SK-N-SH treated with all-trans-retinoic acid at 6 μM for 48 hours (cell line): Measurements from ENCODE around the gene ZBTB43.
A peak's percentile ranks its signal among the peaks of the same experiment; 100 is the strongest.

ENCODE experiments used
- ATAC-seq: fragments of 200-7000 bp; cut with Tn5 transposase; 3 replicates; pipeline ENCODE4 v1.9.1; 2020; ENCODE audit warnings: mild to moderate bottlenecking, moderate library complexity
- BACH2 ChIP-seq: fragments of 250-450 bp; sonication (Bioruptor Pico); IDR thresholded peaks from 2 replicates; pipeline ENCODE4 v1.9.0; 2021; ENCODE audit warnings: mild to moderate bottlenecking, borderline replicate concordance
- CSDC2 ChIP-seq: fragments of 250-450 bp; sonication (Bioruptor Pico); IDR thresholded peaks from 2 replicates; pipeline ENCODE4 v1.5.0; 2020; ENCODE audit warnings: mild to moderate bottlenecking, moderate library complexity
- ESRRG ChIP-seq: fragments of 250-450 bp; sonication (Bioruptor Pico); IDR thresholded peaks from 2 replicates; pipeline ENCODE4 v1.6.1; 2021; ENCODE audit warnings: mild to moderate bottlenecking
- GLIS3 ChIP-seq: fragments of 250-450 bp; sonication (Bioruptor Pico); IDR thresholded peaks from 2 replicates; pipeline ENCODE4 v1.5.0; 2020; ENCODE audit warnings: mild to moderate bottlenecking, moderate library complexity
- ISL1 ChIP-seq: fragments of 250-450 bp; sonication (Bioruptor Pico); IDR thresholded peaks from 2 replicates; pipeline ENCODE4 v2.1.2; 2022; ENCODE audit warnings: mild to moderate bottlenecking, moderate library complexity
- OSR1 ChIP-seq: fragments of 250-450 bp; sonication (Bioruptor Pico); IDR thresholded peaks from 2 replicates; pipeline ENCODE4 v1.8.0; 2022; ENCODE audit warnings: moderate library complexity, mild to moderate bottlenecking, inconsistent platforms
- PPARA ChIP-seq: fragments of 250-450 bp; sonication (Bioruptor Pico); IDR thresholded peaks from 2 replicates; pipeline ENCODE4 v1.5.0; 2020; ENCODE audit warnings: mild to moderate bottlenecking, borderline replicate concordance
- RARB ChIP-seq: fragments of 250-450 bp; sonication (Bioruptor Pico); IDR thresholded peaks from 2 replicates; pipeline ENCODE4 v1.8.0; 2021; ENCODE audit warnings: mild to moderate bottlenecking, moderate library complexity
- SNAI2 ChIP-seq: fragments of 250-450 bp; sonication (Bioruptor Pico); IDR thresholded peaks from 2 replicates; pipeline ENCODE4 v1.5.0; 2020; ENCODE audit warnings: mild to moderate bottlenecking, moderate library complexity
- TCF4 ChIP-seq: fragments of 250-450 bp; sonication (Bioruptor Pico); IDR thresholded peaks from 2 replicates; pipeline ENCODE4 v1.8.0; 2021; ENCODE audit warnings: mild to moderate bottlenecking, moderate library complexity, borderline replicate concordance
- TOX ChIP-seq: fragments of 250-450 bp; sonication (Bioruptor Pico); IDR thresholded peaks from 2 replicates; pipeline ENCODE4 v1.8.0; 2021; ENCODE audit warnings: mild to moderate bottlenecking, moderate library complexity, borderline replicate concordance
- ZC3H10 ChIP-seq: fragments of 250-450 bp; sonication (Bioruptor Pico); IDR thresholded peaks from 2 replicates; pipeline ENCODE4 v1.5.1; 2021; ENCODE audit warnings: mild to moderate bottlenecking, moderate library complexity
- ZFP3 ChIP-seq: fragments of 250-450 bp; sonication (Bioruptor Pico); IDR thresholded peaks from 2 replicates; pipeline ENCODE4 v1.5.0; 2020; ENCODE audit warnings: mild to moderate bottlenecking, moderate library complexity
- ZFP30 ChIP-seq: fragments of 450-650 bp; formaldehyde crosslinking; IDR thresholded peaks from 2 replicates; pipeline ENCODE4 v1.5.0; 2022; ENCODE audit warnings: mild to moderate bottlenecking, moderate library complexity
- ZNF565 ChIP-seq: fragments of 450-650 bp; formaldehyde crosslinking; conservative IDR thresholded peaks from 2 replicates; pipeline ENCODE4 v1.5.0; 2020; ENCODE audit warnings: low read depth, mild to moderate bottlenecking, moderate library complexity
- TF ChIP-seq, protein P1 (sequence below): fragments of 250-450 bp; sonication (Bioruptor Pico); IDR thresholded peaks from 2 replicates; pipeline ENCODE4 v1.8.0; 2020; ENCODE audit warnings: mild to moderate bottlenecking, moderate library complexity, borderline replicate concordance
- TF ChIP-seq, protein P2 (sequence below): fragments of 250-450 bp; sonication (Bioruptor Pico); IDR thresholded peaks from 2 replicates; pipeline ENCODE4 v1.5.1; 2020; ENCODE audit warnings: low read depth, mild to moderate bottlenecking, moderate library complexity
- TF ChIP-seq, protein P3 (sequence below): fragments of 250-450 bp; sonication (Bioruptor Pico); IDR thresholded peaks from 2 replicates; pipeline ENCODE4 v1.8.0; 2021; ENCODE audit warnings: low read depth, mild to moderate bottlenecking, moderate library complexity, borderline replicate concordance
- TF ChIP-seq, protein P4 (sequence below): fragments of 250-450 bp; sonication (Bioruptor Pico); IDR thresholded peaks from 2 replicates; pipeline ENCODE4 v1.5.0; 2020; ENCODE audit warnings: mild to moderate bottlenecking, moderate library complexity

Gene ZBTB43

DNA sequence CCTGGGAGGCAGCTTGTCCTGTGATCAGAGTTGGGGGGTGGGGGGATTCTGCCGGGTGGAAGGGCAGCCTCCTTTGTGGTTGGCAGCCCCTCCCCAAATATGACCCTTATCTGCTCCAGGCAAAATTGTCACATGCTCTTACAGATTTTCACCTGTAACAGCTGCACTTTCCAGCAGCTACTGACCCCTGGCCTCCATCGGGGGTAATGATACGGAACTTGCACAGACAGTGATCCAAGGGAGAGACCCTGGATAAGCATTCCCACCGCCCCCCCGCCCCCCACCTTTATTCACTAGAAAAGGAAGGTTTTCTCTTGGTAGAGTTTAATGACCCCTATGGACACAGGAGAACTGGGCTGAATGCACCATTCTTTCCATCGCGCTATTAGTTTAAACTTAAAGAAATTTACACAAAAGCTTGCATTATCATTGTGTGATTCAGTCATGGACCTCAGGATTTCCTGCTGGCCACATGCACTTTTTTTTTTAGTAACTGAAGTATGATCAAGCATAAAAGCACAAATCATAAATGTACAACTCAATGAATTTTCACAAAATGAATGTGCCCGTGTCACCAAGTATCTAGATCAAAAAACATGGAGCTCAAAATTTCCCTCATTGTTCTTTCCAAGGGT lies 44.9 kb downstream of the ZBTB43 start:
- ATAC-seq: no peak
- no peak for TF ChIP-seq PPARA

DNA sequence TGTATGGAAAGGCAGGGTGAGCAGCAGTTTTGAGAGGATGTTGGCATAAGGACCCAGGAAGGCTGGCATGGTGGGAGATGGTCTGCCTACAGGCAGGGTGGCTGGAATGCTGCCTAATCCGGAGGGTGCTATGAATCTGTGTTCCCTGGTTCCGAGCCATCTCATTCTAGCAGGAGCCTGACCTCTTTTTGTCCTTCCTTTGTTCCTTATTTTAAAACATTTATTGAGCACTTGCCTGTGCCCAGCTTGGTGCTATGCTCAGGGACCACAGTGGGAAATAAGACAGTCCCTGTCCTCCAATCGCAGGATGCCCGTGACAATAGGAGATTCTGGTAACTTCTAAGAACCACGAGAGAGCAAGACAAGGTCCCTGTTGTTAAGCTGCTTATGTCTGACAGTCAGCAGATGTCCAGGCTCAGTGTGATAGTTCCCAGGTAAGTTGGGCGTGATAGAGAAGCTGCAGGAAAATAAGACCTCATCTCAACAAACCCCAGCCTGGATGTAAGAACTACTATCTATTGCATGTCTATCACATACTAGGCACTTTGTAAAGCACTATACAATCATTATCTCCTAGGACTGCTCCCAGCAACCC lies 46.5 kb downstream of the ZBTB43 start:
- TF ChIP-seq ZFP30 (CRISPR knock-in tag) (no peak), RARB (CRISPR knock-in tag) (no peak), BACH2 (CRISPR knock-in tag) (no peak), TOX (CRISPR knock-in tag) (no peak), SNAI2 (no peak), ZNF565 (CRISPR knock-in tag) (no peak), TCF4 (CRISPR knock-in tag) (no peak), ESRRG (CRISPR knock-in tag) (no peak), ISL1 (CRISPR knock-in tag) (no peak), CSDC2 (CRISPR knock-in tag) (no peak)
- TF ChIP-seq, protein P1, sequence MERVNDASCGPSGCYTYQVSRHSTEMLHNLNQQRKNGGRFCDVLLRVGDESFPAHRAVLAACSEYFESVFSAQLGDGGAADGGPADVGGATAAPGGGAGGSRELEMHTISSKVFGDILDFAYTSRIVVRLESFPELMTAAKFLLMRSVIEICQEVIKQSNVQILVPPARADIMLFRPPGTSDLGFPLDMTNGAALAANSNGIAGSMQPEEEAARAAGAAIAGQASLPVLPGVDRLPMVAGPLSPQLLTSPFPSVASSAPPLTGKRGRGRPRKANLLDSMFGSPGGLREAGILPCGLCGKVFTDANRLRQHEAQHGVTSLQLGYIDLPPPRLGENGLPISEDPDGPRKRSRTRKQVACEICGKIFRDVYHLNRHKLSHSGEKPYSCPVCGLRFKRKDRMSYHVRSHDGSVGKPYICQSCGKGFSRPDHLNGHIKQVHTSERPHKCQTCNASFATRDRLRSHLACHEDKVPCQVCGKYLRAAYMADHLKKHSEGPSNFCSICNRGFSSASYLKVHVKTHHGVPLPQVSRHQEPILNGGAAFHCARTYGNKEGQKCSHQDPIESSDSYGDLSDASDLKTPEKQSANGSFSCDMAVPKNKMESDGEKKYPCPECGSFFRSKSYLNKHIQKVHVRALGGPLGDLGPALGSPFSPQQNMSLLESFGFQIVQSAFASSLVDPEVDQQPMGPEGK (CRISPR knock-in tag): no peak
- TF ChIP-seq, protein P2, sequence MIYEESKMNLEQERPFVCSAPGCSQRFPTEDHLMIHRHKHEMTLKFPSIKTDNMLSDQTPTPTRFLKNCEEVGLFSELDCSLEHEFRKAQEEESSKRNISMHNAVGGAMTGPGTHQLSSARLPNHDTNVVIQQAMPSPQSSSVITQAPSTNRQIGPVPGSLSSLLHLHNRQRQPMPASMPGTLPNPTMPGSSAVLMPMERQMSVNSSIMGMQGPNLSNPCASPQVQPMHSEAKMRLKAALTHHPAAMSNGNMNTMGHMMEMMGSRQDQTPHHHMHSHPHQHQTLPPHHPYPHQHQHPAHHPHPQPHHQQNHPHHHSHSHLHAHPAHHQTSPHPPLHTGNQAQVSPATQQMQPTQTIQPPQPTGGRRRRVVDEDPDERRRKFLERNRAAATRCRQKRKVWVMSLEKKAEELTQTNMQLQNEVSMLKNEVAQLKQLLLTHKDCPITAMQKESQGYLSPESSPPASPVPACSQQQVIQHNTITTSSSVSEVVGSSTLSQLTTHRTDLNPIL (CRISPR knock-in tag): no peak
- TF ChIP-seq, all 23 proteins: peak for 0
- ATAC-seq: no peak

DNA sequence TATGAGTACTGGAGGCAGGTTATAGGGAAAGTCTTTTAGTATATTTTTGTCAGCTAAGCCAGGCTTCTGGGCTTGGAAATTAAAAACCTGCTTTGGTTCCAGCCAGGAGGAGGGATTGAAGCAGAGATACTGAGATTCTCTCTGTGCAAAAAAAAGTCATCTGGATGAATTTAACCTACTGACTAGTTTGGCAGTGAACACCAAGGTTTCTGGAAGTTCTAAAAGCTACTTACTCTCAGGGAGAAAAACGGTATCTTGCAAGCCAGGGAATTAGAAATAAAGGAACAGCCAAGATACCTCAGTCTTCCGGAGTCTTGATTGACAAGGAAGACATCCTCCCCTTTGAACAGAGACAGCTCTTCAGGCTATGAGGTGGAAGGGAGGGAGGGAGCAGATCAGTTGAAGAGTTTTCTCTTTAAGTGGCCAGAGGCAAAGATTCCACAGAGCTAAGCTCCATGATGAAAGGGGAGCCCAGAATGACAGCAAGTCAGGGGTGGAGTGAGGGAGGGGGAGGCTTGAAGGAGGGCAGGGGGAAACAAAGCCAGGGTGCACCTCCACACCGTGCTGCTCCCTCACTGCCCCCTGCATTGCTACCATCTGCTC lies 47.3 kb downstream of the ZBTB43 start:
- no peak for TF ChIP-seq OSR1 (CRISPR knock-in tag)
- no peak for TF ChIP-seq TCF4 (CRISPR knock-in tag)
- no peak for TF ChIP-seq CSDC2 (CRISPR knock-in tag)
- TF ChIP-seq, all 23 proteins: peak for 0
- no peak for ATAC-seq

DNA sequence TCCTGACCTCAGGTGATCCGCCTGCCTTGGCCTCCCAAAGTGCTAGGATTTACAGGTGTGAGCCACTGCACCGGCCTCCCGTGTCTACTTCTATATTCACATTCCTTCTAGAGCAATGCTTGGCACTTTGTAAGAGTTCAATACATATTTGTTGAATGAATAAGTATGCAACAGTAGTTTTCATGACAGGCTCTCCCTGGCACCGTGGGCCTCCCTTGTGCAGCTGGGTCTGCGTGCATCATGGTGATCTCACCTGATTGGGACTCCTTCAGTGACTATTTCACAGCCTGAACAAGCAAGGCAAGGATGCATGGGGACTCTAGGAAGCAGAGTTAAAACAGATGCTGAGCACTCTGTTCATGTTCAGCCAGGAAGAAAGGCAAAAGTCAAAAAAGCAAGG lies 48.8 kb downstream of the ZBTB43 start:
- peak; percentile 54 for ATAC-seq
- TF ChIP-seq ESRRG (CRISPR knock-in tag) (no peak), RARB (CRISPR knock-in tag) (no peak), ISL1 (CRISPR knock-in tag) (no peak), PPARA (no peak), ZC3H10 (CRISPR knock-in tag) (no peak), TCF4 (CRISPR knock-in tag) (no peak), OSR1 (CRISPR knock-in tag) (no peak), SNAI2 (no peak), ZFP3 (no peak), TOX (CRISPR knock-in tag) (no peak), CSDC2 (CRISPR knock-in tag) (no peak), ZNF565 (CRISPR knock-in tag) (no peak), GLIS3 (CRISPR knock-in tag) (no peak)
- TF ChIP-seq, protein P3, sequence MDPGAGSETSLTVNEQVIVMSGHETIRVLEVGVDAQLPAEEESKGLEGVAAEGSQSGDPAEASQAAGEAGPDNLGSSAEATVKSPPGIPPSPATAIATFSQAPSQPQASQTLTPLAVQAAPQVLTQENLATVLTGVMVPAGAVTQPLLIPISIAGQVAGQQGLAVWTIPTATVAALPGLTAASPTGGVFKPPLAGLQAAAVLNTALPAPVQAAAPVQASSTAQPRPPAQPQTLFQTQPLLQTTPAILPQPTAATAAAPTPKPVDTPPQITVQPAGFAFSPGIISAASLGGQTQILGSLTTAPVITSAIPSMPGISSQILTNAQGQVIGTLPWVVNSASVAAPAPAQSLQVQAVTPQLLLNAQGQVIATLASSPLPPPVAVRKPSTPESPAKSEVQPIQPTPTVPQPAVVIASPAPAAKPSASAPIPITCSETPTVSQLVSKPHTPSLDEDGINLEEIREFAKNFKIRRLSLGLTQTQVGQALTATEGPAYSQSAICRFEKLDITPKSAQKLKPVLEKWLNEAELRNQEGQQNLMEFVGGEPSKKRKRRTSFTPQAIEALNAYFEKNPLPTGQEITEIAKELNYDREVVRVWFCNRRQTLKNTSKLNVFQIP (CRISPR knock-in tag): no peak
- TF ChIP-seq, protein P4, sequence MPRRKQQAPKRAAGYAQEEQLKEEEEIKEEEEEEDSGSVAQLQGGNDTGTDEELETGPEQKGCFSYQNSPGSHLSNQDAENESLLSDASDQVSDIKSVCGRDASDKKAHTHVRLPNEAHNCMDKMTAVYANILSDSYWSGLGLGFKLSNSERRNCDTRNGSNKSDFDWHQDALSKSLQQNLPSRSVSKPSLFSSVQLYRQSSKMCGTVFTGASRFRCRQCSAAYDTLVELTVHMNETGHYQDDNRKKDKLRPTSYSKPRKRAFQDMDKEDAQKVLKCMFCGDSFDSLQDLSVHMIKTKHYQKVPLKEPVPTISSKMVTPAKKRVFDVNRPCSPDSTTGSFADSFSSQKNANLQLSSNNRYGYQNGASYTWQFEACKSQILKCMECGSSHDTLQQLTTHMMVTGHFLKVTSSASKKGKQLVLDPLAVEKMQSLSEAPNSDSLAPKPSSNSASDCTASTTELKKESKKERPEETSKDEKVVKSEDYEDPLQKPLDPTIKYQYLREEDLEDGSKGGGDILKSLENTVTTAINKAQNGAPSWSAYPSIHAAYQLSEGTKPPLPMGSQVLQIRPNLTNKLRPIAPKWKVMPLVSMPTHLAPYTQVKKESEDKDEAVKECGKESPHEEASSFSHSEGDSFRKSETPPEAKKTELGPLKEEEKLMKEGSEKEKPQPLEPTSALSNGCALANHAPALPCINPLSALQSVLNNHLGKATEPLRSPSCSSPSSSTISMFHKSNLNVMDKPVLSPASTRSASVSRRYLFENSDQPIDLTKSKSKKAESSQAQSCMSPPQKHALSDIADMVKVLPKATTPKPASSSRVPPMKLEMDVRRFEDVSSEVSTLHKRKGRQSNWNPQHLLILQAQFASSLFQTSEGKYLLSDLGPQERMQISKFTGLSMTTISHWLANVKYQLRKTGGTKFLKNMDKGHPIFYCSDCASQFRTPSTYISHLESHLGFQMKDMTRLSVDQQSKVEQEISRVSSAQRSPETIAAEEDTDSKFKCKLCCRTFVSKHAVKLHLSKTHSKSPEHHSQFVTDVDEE: no peak
